GM12878 (cell line): ENCODE results near the gene RHCG. TPM values are rescaled to one million over a fixed set of nuclear protein-coding genes. Genes with fewer than 3 reads are reported as not detected.

Experiments used
- BCL3 ChIP-seq: IDR thresholded peaks from 2 replicates; pipeline ENCODE4 v1.6.1; 2011; ENCODE audit warnings: borderline replicate concordance, low read depth, mild to moderate bottlenecking, moderate library complexity, low read length; ENCODE audit not compliant: insufficient read depth, poor library complexity, severe bottlenecking
- CUX1 ChIP-seq: IDR thresholded peaks from 2 replicates; pipeline ENCODE4 v1.6.1; 2012; ENCODE audit warnings: improper control_type of control experiment, low read depth, low read length; ENCODE audit not compliant: insufficient replicate concordance
- MEF2A ChIP-seq: IDR thresholded peaks from 2 replicates; pipeline ENCODE4 v1.6.1; 2011; ENCODE audit warnings: low read depth, mild to moderate bottlenecking, low read length, moderate library complexity; ENCODE audit not compliant: insufficient read depth
- MLLT1 ChIP-seq: fragments of 450-650 bp; IDR thresholded peaks from 2 replicates; pipeline ENCODE4 v1.6.1; 2016; ENCODE audit warnings: mild to moderate bottlenecking
- MYB ChIP-seq: fragments of 150-350 bp; IDR thresholded peaks from 2 replicates; pipeline ENCODE4 v1.6.1; 2014; ENCODE audit warnings: mild to moderate bottlenecking, low read depth, low read length, borderline replicate concordance
- NRF1 ChIP-seq: conservative IDR thresholded peaks from 2 replicates; pipeline ENCODE4 v1.6.1; 2011; ENCODE audit warnings: mild to moderate bottlenecking, low read depth, low read length, improper control_type of control experiment
- TARDBP ChIP-seq: IDR thresholded peaks from 2 replicates; pipeline ENCODE4 v1.6.1; 2016; ENCODE audit warnings: borderline replicate concordance
- polyA plus RNA-seq, 11 experiments: library from polyadenylated mRNA; depleted of rRNA in 4 of 11; unstranded in 6 of 11; stranded (reverse) in 5 of 11; fragments of >200 nt; fragmentation: Nextera tagmentation in 4 of 11; fragmentation: Illumina TruSeq in 1 of 11; extraction: Ambion mirVana in 4 of 11; extraction: Trizol in 1 of 11; gene quantifications; 1 replicate in 1 of 11; 2 replicates in 10 of 11; pipeline versions ENCODE4 v1.2.1 to v1.2.3, GENCODE V29; 2011 to 2016; ENCODE audit warnings: inconsistent platforms in 2 of 11, missing spikeins in 2 of 11, low read depth in 1 of 11
- total RNA-seq, 4 experiments: library from RNA; depleted of rRNA in 3 of 4; stranded (reverse); fragments of >200 nt in 3 of 4; fragmentation: Illumina TruSeq in 1 of 4; extraction: Trizol in 1 of 4; gene quantifications; 2 replicates each; pipeline versions ENCODE4 v1.2.1 to v1.2.3, GENCODE V29; 2013 to 2021

Gene RHCG
- total and polyA plus RNA-seq, 10 of the 15 experiments (the other 5 are each of a cell fraction or from before 2014, with no cell fraction given), result 0.05 to 0.11 TPM; not detected in 8

GRCh38 chr15:89428246-89428645 is 68.1 kb downstream of the RHCG start (continued):
- no peak for TF ChIP-seq MLLT1
- no peak for TF ChIP-seq NRF1
- no peak for TF ChIP-seq CUX1
- no peak for TF ChIP-seq MYB
- no peak for TF ChIP-seq BCL3
- no peak for TF ChIP-seq MEF2A
- no peak for TF ChIP-seq TARDBP
